ENCODE measurements around the gene ST6GALNAC1.

The ST6GALNAC1 gene

GRCh38 chr17:76586741-76587487 lies 56.6 kb downstream of the ST6GALNAC1 start:
- in situ Hi-C loops (cut with MboI; ENCODE audit: low pct_unique_long_range_greater_than_20kb, low sequenced_read_pairs) = no loop called here
- no peak for DNase-seq

GRCh38 chr17:76585649-76586593 lies 57.6 kb downstream of the ST6GALNAC1 start, which contains the start of gene ST6GALNAC2:
Gene ST6GALNAC2, minus strand, starts transcription at chr17:76585860. Its CDS starts 52 bp downstream, at chr17:76585808.
- DNase-seq = peak; percentile 63
- in situ Hi-C loops (cut with MboI; ENCODE audit: low pct_unique_long_range_greater_than_20kb, low sequenced_read_pairs) = no loop called here

GRCh38 chr17:76585033-76585648 lies 58.4 kb downstream of the ST6GALNAC1 start:
- no peak for DNase-seq
- in situ Hi-C loops (cut with MboI; ENCODE audit: low pct_unique_long_range_greater_than_20kb, low sequenced_read_pairs) = no loop called here

GRCh38 chr17:76584427-76585032 lies 59.0 kb downstream of the ST6GALNAC1 start:
- DNase-seq = no peak
- in situ Hi-C loops (cut with MboI; ENCODE audit: low pct_unique_long_range_greater_than_20kb, low sequenced_read_pairs) = no loop called here

- DNase-seq = no peak
Observed at GRCh38 chr17:76582660-76583059, 60.9 kb downstream of the ST6GALNAC1 start.

GRCh38 chr17:76581515-76581914 lies 62.0 kb downstream of the ST6GALNAC1 start:
- in situ Hi-C loops (cut with MboI; ENCODE audit: low pct_unique_long_range_greater_than_20kb, low sequenced_read_pairs) = no loop called here
- DNase-seq = no peak

More at GRCh38 chr17:76582660-76583059, 60.9 kb downstream of the ST6GALNAC1 start:
- in situ Hi-C loops (cut with MboI; ENCODE audit: low pct_unique_long_range_greater_than_20kb, low sequenced_read_pairs) = no loop called here

- DNase-seq = no peak
- in situ Hi-C loops (cut with MboI; ENCODE audit: low pct_unique_long_range_greater_than_20kb, low sequenced_read_pairs) = no loop called here
Observed at GRCh38 chr17:76579281-76579680, 64.3 kb downstream of the ST6GALNAC1 start.

GRCh38 chr17:76578376-76578775 lies 65.2 kb downstream of the ST6GALNAC1 start:
- in situ Hi-C loops (cut with MboI; ENCODE audit: low pct_unique_long_range_greater_than_20kb, low sequenced_read_pairs) = no loop called here
- no peak for DNase-seq

GRCh38 chr17:76577876-76578275 lies 65.7 kb downstream of the ST6GALNAC1 start:
- no peak for DNase-seq
- in situ Hi-C loops (cut with MboI; ENCODE audit: low pct_unique_long_range_greater_than_20kb, low sequenced_read_pairs) = no loop called here

- in situ Hi-C loops (cut with MboI; ENCODE audit: low pct_unique_long_range_greater_than_20kb, low sequenced_read_pairs) = no loop called here
- no peak for DNase-seq
Observed at GRCh38 chr17:76576189-76576588, 67.4 kb downstream of the ST6GALNAC1 start.

GRCh38 chr17:76575570-76575969 lies 68.0 kb downstream of the ST6GALNAC1 start:
- in situ Hi-C loops (cut with MboI; ENCODE audit: low pct_unique_long_range_greater_than_20kb, low sequenced_read_pairs) = no loop called here
- DNase-seq = no peak

Measured in KBM-7 (cell line).